Osteocyte (in vitro differentiated cells): ENCODE results near the gene SLC23A1. TPM values are rescaled to one million over a fixed set of nuclear protein-coding genes. Genes with fewer than 3 reads are reported as not detected.
"Not testable (repeated sequence)": the region's sequence is repeated elsewhere in the genome, so short reads cannot be mapped to it uniquely, and the experiment has no call there.

Experiments used
- DNase-seq: peaks from one replicate; pipeline ENCODE4 v3.0.0; 2021; ENCODE audit warnings: mixed read lengths; ENCODE audit not compliant: unreplicated experiment; ENCODE audit errors: extremely low spot score
- H3K27ac Mint-ChIP-seq: one replicate; pipeline ENCODE4 v1.8.0; 2021; ENCODE audit warnings: mild to moderate bottlenecking, mixed read lengths; ENCODE audit not compliant: unreplicated experiment
- H3K27me3 Mint-ChIP-seq: one replicate; pipeline ENCODE4 v1.8.0; 2021; ENCODE audit warnings: mixed read lengths; ENCODE audit not compliant: unreplicated experiment
- H3K36me3 Mint-ChIP-seq: one replicate; pipeline ENCODE4 v1.8.0; 2021; ENCODE audit warnings: mixed read lengths; ENCODE audit not compliant: unreplicated experiment
- H3K4me1 Mint-ChIP-seq: one replicate; pipeline ENCODE4 v1.8.0; 2021; ENCODE audit warnings: mixed read lengths; ENCODE audit not compliant: unreplicated experiment
- H3K4me3 Mint-ChIP-seq: one replicate; pipeline ENCODE4 v1.8.0; 2021; ENCODE audit warnings: mild to moderate bottlenecking, moderate library complexity, mixed read lengths; ENCODE audit not compliant: unreplicated experiment
- H3K9me3 Mint-ChIP-seq: one replicate; pipeline ENCODE4 v1.8.0; 2021; ENCODE audit warnings: mixed read lengths; ENCODE audit not compliant: unreplicated experiment
- CTCF ChIP-seq: fragments of 200-600 bp; sonication (generic); IDR thresholded peaks from 2 replicates; pipeline ENCODE4 v1.5.0; 2021; ENCODE audit warnings: antibody characterized with exemption, mild to moderate bottlenecking, moderate library complexity
- total RNA-seq: library from RNA; stranded (reverse); gene quantifications from 2 replicates; pipeline ENCODE4 v1.2.1, GENCODE V29; 2021

SLC23A1 gene
- total RNA-seq, 1 donor from 2014 or later = not detected

GRCh38 chr5:139410993-139411828 lies 28.1 kb upstream of the SLC23A1 start:
- Mint-ChIP-seq H3K27ac (no peak overlapping the region), H3K36me3 (peaks cover 15% of the 10 kb centered on the region), H3K9me3 (no peaks in the 10 kb centered on the region), H3K27me3 (no peaks in the 10 kb centered on the region), H3K4me1 (no peaks in the 10 kb centered on the region), H3K4me3 (no peak overlapping the region)
- TF ChIP-seq CTCF = no peak
- DNase-seq = no peak

DNA sequence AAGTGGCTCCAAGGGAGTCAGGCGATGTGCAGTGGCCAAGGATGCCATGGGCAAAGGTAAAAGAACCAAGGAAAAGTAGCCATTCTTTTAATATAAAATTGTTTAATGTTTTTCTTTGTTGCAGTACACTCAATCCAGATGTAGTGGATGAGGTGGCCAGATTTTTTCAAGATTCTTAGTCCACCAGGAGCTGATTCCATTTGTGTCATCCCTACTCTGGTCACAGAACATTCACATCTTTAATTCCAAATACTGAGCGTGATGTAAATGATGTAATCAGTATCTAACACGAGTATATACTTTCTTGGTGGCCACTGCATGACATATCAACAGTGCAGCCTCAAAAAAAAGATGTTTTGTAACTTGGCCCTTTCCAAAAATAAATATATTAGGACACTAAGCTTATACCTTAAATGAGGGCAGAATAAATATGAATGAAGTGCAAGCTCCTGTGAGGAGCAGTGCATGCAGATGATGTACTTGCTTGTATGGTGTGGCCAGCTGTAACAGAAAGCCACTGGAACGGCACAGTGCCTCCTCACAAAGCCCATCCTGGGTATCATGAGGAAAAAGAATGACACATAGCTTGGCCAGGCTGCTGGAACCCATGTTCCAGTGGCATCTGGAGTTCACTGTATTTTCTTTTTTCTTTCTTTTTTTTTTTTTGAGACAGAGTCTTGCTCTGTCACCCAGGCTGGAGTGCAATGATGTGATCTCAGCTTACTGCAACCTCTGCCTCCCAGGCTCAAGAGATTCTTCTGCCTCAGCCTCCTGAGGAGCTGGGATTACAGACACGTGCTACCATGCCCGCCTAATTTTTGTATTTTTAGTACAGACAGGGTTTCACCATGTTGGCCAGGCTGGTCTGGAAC lies 27.3 kb upstream of the SLC23A1 start:
- DNase-seq = no peak
- H3K27ac Mint-ChIP-seq = no peak overlapping the region

GRCh38 chr5:139409116-139409515 lies 26.0 kb upstream of the SLC23A1 start:
- not testable (repeated sequence) for H3K9me3 Mint-ChIP-seq, H3K27ac Mint-ChIP-seq, DNase-seq, H3K4me3 Mint-ChIP-seq, H3K27me3 Mint-ChIP-seq
- peaks cover 11% of the 10 kb centered on the region for H3K36me3 Mint-ChIP-seq
- H3K4me1 Mint-ChIP-seq = peaks cover 18% of the 10 kb centered on the region

More for the DNA sequence above, 27.3 kb upstream of the SLC23A1 start:
- no peaks in the 10 kb centered on the region for H3K9me3 Mint-ChIP-seq
- H3K36me3 Mint-ChIP-seq = peaks cover 12% of the 10 kb centered on the region
- no peak overlapping the region for H3K4me3 Mint-ChIP-seq
- peaks cover 7% of the 10 kb centered on the region for H3K4me1 Mint-ChIP-seq
- no peak for TF ChIP-seq CTCF
- H3K27me3 Mint-ChIP-seq = no peaks in the 10 kb centered on the region

DNA sequence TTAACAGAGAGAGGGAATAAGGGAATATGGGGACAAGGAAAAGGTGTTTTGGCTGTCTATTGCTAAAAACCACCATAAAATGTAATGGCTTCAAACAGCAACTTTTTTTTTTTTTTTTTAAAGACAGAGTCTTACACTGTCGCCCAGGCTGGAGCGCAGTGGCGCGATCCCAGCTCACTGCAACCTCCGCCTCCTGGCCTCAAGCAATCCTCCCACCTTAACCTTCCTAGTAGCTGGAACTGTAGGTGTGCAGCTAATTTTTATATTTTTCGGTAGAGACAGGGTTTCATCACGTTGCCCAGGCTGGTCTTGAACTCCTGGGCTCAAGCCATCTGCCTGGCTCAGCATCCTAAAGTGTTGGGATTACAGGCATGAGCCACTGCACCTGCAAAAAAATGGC lies 25.1 kb upstream of the SLC23A1 start:
- no peaks in the 10 kb centered on the region for H3K27me3 Mint-ChIP-seq
- peaks cover 23% of the 10 kb centered on the region for H3K4me1 Mint-ChIP-seq
- H3K27ac Mint-ChIP-seq = no peak overlapping the region
- TF ChIP-seq CTCF = no peak
- no peak for DNase-seq
- no peaks in the 10 kb centered on the region for H3K9me3 Mint-ChIP-seq
- H3K36me3 Mint-ChIP-seq = peaks cover 4% of the 10 kb centered on the region
- H3K4me3 Mint-ChIP-seq = no peak overlapping the region

DNA sequence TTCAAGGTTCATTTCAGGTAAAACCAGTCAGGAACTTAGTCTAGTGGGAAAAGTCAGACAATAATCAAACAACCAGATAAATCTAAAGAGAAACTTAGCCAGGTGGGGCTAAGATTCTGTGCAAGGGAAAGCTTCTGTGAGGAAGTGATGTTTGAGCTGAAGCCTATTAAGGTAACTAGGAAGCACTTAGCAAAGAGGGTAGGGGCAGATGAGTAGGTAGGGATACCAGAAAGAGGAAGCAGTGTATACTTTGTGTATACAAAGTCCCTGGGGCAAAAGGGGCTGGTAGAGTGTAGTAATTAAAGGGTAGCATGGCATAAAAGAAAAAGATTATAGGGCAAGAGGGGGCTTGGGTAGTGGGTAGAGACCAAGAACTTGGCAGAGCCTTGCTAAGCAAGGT lies 24.4 kb upstream of the SLC23A1 start:
- no peak for TF ChIP-seq CTCF
- Mint-ChIP-seq H3K4me3 (no peak overlapping the region), H3K27me3 (no peaks in the 10 kb centered on the region), H3K36me3 (peaks cover 3% of the 10 kb centered on the region), H3K27ac (no peak overlapping the region), H3K4me1 (peaks cover 29% of the 10 kb centered on the region), H3K9me3 (no peaks in the 10 kb centered on the region)
- DNase-seq = no peak
